ENCODE results near the gene APLP2. TPM values are rescaled to one million over a fixed set of nuclear protein-coding genes. Genes with fewer than 3 reads are reported as not detected.
A peak's percentile ranks its signal among the peaks of the same experiment; 100 is the strongest.

APLP2 gene
- polyA plus RNA-seq, 3 donors from 2014 or later, result 69.4 to 125 (median 75.8) TPM

GRCh38 chr11:130136107-130136506 lies 66.4 kb downstream of the APLP2 start:
- H3K36me3 Mint-ChIP-seq, result peaks cover 21 to 50% (median 34%) of the 10 kb centered on the region in 3 donors
- DNase-seq, result no peak
- H3K27me3 Mint-ChIP-seq (ENCODE audit: low read depth in 3 of 3), result peaks cover 0 to 3% (median 1%) of the 10 kb centered on the region in 3 donors
- H3K9me3 Mint-ChIP-seq, result no peaks in the 10 kb centered on the region
- H3K4me1 Mint-ChIP-seq, result peaks cover 3 to 7% of the 10 kb centered on the region in 2 donors
- H3K4me3 Mint-ChIP-seq, result no peak overlapping the region
- H3K27ac Mint-ChIP-seq, result no peak overlapping the region

- Mint-ChIP-seq H3K4me3 (no peak overlapping the region), H3K4me1 (no peaks in the 10 kb centered on the region), H3K9me3 (no peaks in the 10 kb centered on the region), H3K27me3 (ENCODE audit: low read depth in 3 of 3) (peaks cover 0 to 3% (median 1%) of the 10 kb centered on the region in 3 donors), H3K27ac (no peak overlapping the region), H3K36me3 (peaks cover 21 to 44% (median 29%) of the 10 kb centered on the region in 3 donors)
- no peak for DNase-seq
These were observed 68.3 kb downstream of the APLP2 start for GRCh38 chr11:130137999-130138398.

GRCh38 chr11:130139401-130139800 lies 69.7 kb downstream of the APLP2 start:
- peaks cover 21 to 47% (median 25%) of the 10 kb centered on the region in 3 donors for H3K36me3 Mint-ChIP-seq
- H3K4me3 Mint-ChIP-seq, result no peak overlapping the region
- no peaks in the 10 kb centered on the region for H3K27me3 Mint-ChIP-seq (ENCODE audit: low read depth in 3 of 3)
- no peaks in the 10 kb centered on the region for H3K4me1 Mint-ChIP-seq
- no peak overlapping the region for H3K27ac Mint-ChIP-seq
- H3K9me3 Mint-ChIP-seq, result no peaks in the 10 kb centered on the region
- DNase-seq, result no peak

- DNase-seq, result no peak
- peaks cover 13 to 14% of the 10 kb centered on the region in 2 donors for H3K4me1 Mint-ChIP-seq
- H3K27ac Mint-ChIP-seq, result no peak overlapping the region
- no peaks in the 10 kb centered on the region for H3K27me3 Mint-ChIP-seq (ENCODE audit: low read depth in 3 of 3)
- H3K36me3 Mint-ChIP-seq, result peaks cover 22 to 43% (median 25%) of the 10 kb centered on the region in 3 donors
- no peaks in the 10 kb centered on the region for H3K9me3 Mint-ChIP-seq
- H3K4me3 Mint-ChIP-seq, result no peak overlapping the region
These were observed 72.1 kb downstream of the APLP2 start for GRCh38 chr11:130141561-130142341.

- no peak for DNase-seq
- Mint-ChIP-seq H3K4me1 (peaks cover 34 to 36% of the 10 kb centered on the region in 2 donors), H3K27me3 (ENCODE audit: low read depth in 3 of 3) (no peaks in the 10 kb centered on the region), H3K36me3 (peaks cover 8 to 31% (median 17%) of the 10 kb centered on the region in 3 donors), H3K4me3 (no peak overlapping the region), H3K9me3 (no peaks in the 10 kb centered on the region), H3K27ac (peak overlapping the region in 1 of 6 donors; percentile 40)
These were observed 74.4 kb downstream of the APLP2 start for GRCh38 chr11:130144141-130144540.

GRCh38 chr11:130144861-130145281 lies 75.2 kb downstream of the APLP2 start:
- no peaks in the 10 kb centered on the region for H3K27me3 Mint-ChIP-seq (ENCODE audit: low read depth in 3 of 3)
- no peak overlapping the region for H3K4me3 Mint-ChIP-seq
- H3K9me3 Mint-ChIP-seq, result no peaks in the 10 kb centered on the region
- H3K27ac Mint-ChIP-seq, result peak overlapping the region in 5 of 6 donors; percentile 26 to 79 (median 62)
- DNase-seq, result no peak
- peaks cover 8 to 26% (median 17%) of the 10 kb centered on the region in 3 donors for H3K36me3 Mint-ChIP-seq
- peaks cover 35 to 36% of the 10 kb centered on the region in 2 donors for H3K4me1 Mint-ChIP-seq

GRCh38 chr11:130145311-130145812 lies 75.7 kb downstream of the APLP2 start:
- no peak for DNase-seq

GRCh38 chr11:130145975-130146776 lies 76.5 kb downstream of the APLP2 start:
- Mint-ChIP-seq H3K9me3 (no peaks in the 10 kb centered on the region), H3K27ac (peak overlapping the region; percentile 47 to 92 (median 80)), H3K4me3 (peak overlapping the region; percentile 42 to 76 (median 70)), H3K36me3 (peaks cover 9 to 21% (median 17%) of the 10 kb centered on the region in 3 donors), H3K4me1 (peaks cover 35 to 36% of the 10 kb centered on the region in 2 donors), H3K27me3 (ENCODE audit: low read depth in 3 of 3) (no peaks in the 10 kb centered on the region)
- DNase-seq, result peak in 2 of 3 donors; percentile 10

More at GRCh38 chr11:130145311-130145812, 75.7 kb downstream of the APLP2 start:
- Mint-ChIP-seq H3K27ac (peak overlapping the region; percentile 26 to 92 (median 64)), H3K36me3 (peaks cover 11 to 21% (median 17%) of the 10 kb centered on the region in 3 donors), H3K27me3 (ENCODE audit: low read depth in 3 of 3) (no peaks in the 10 kb centered on the region), H3K9me3 (no peaks in the 10 kb centered on the region), H3K4me3 (no peak overlapping the region), H3K4me1 (peaks cover 35 to 36% of the 10 kb centered on the region in 2 donors)

GRCh38 chr11:130146796-130147195 lies 77.1 kb downstream of the APLP2 start:
- DNase-seq, result peak; percentile 43 to 49 (median 47)
- H3K4me3 Mint-ChIP-seq, result peak overlapping the region; percentile 42 to 76 (median 70)
- peaks cover 9 to 21% (median 17%) of the 10 kb centered on the region in 3 donors for H3K36me3 Mint-ChIP-seq
- H3K27me3 Mint-ChIP-seq (ENCODE audit: low read depth in 3 of 3), result peaks cover 0 to 1% (median 0%) of the 10 kb centered on the region in 3 donors
- H3K27ac Mint-ChIP-seq, result peak overlapping the region; percentile 47 to 92 (median 79)
- peaks cover 35 to 36% of the 10 kb centered on the region in 2 donors for H3K4me1 Mint-ChIP-seq
- H3K9me3 Mint-ChIP-seq, result no peaks in the 10 kb centered on the region

GRCh38 chr11:130148796-130149326 lies 79.2 kb downstream of the APLP2 start:
- Mint-ChIP-seq H3K36me3 (peaks cover 9 to 15% (median 9%) of the 10 kb centered on the region in 3 donors), H3K9me3 (no peaks in the 10 kb centered on the region), H3K4me1 (peaks cover 35 to 36% of the 10 kb centered on the region in 2 donors), H3K4me3 (peak overlapping the region in 1 of 5 donors; percentile 36), H3K27ac (peak overlapping the region in 1 of 6 donors; percentile 66), H3K27me3 (ENCODE audit: low read depth in 3 of 3) (peaks cover 0 to 2% (median 1%) of the 10 kb centered on the region in 3 donors)
- DNase-seq, result no peak

- no peak overlapping the region for H3K4me3 Mint-ChIP-seq
- H3K4me1 Mint-ChIP-seq, result peaks cover 31% of the 10 kb centered on the region in 2 donors
- no peaks in the 10 kb centered on the region for H3K9me3 Mint-ChIP-seq
These were observed 81.1 kb downstream of the APLP2 start for GRCh38 chr11:130150790-130151189.

GRCh38 chr11:130151196-130151595 lies 81.5 kb downstream of the APLP2 start:
- Mint-ChIP-seq H3K27ac (no peak overlapping the region), H3K4me3 (no peak overlapping the region), H3K36me3 (peaks cover 0 to 5% (median 0%) of the 10 kb centered on the region in 3 donors), H3K4me1 (peaks cover 28% of the 10 kb centered on the region in 2 donors), H3K27me3 (ENCODE audit: low read depth in 3 of 3) (peaks cover 0 to 2% (median 1%) of the 10 kb centered on the region in 3 donors), H3K9me3 (no peaks in the 10 kb centered on the region)
- no peak for DNase-seq

More at GRCh38 chr11:130150790-130151189, 81.1 kb downstream of the APLP2 start:
- peaks cover 0 to 5% (median 0%) of the 10 kb centered on the region in 3 donors for H3K36me3 Mint-ChIP-seq
- no peak for DNase-seq
- no peak overlapping the region for H3K27ac Mint-ChIP-seq
- peaks cover 0 to 2% (median 1%) of the 10 kb centered on the region in 3 donors for H3K27me3 Mint-ChIP-seq (ENCODE audit: low read depth in 3 of 3)

Data from immature natural killer cell (primary cell).